Large intestine (tissue), 3 donors: ENCODE data around the gene TTLL6. TPM values are rescaled to one million over a fixed set of nuclear protein-coding genes. Genes with fewer than 3 reads are reported as not detected.
"Not testable (repeated sequence)": the region's sequence is repeated elsewhere in the genome, so short reads cannot be mapped to it uniquely, and the experiment has no call there.

Experiments
- DNase-seq, 2 donors: peaks; one replicate each; pipeline versions ENCODE4 v3.0.0 to v3.0.0-alpha.2; 2013
- H3K27ac ChIP-seq: one replicate; pipeline ENCODE4 v1.5.1; 2013; ENCODE audit warnings: low read length
- H3K27me3 ChIP-seq: 2 replicates; pipeline ENCODE4 v1.6.1; 2013; ENCODE audit warnings: low read length; ENCODE audit not compliant: control insufficient read depth, insufficient read depth
- H3K36me3 ChIP-seq: 2 replicates; pipeline ENCODE4 v1.6.1; 2013; ENCODE audit warnings: low read length; ENCODE audit not compliant: control insufficient read depth, insufficient read depth
- H3K4me1 ChIP-seq: one replicate; pipeline ENCODE4 v1.6.1; 2013; ENCODE audit warnings: low read length; ENCODE audit not compliant: control insufficient read depth, insufficient read depth
- H3K4me3 ChIP-seq: one replicate; pipeline ENCODE4 v1.5.1; 2013; ENCODE audit warnings: low read length
- H3K9me3 ChIP-seq: one replicate; pipeline ENCODE4 v1.6.1; 2013; ENCODE audit warnings: mild to moderate bottlenecking, low read depth, low read length, moderate library complexity; ENCODE audit not compliant: control insufficient read depth
- WGBS: methylation state at CpG from one replicate; pipeline ENCODE4 v1.1.5; 2013; ENCODE audit warnings: low lambda C conversion rate; ENCODE audit not compliant: insufficient coverage; 5-methylcytosine and 5-hydroxymethylcytosine counted together
- polyA plus RNA-seq: library from polyadenylated mRNA; unstranded; fragments of 120-200 nt; gene quantifications from one replicate; pipeline ENCODE4 v1.2.1, GENCODE V29; 2013

TTLL6 gene
- polyA plus RNA-seq, 1 donor = 3.1 TPM

- Histone ChIP-seq H3K4me1 (peaks cover 23% of the 10 kb centered on the region), H3K27me3 (no peaks in the 10 kb centered on the region), H3K36me3 (peaks cover 31% of the 10 kb centered on the region), H3K27ac (peak overlapping the region; percentile 16), H3K4me3 (no peak overlapping the region), H3K9me3 (no peaks in the 10 kb centered on the region)
- WGBS = 63% methylated on average over 2 of the region's 3 CpGs
- no peak for DNase-seq
These were observed 23.4 kb upstream of the TTLL6 start for GRCh38 chr17:48840441-48840840.

DNA sequence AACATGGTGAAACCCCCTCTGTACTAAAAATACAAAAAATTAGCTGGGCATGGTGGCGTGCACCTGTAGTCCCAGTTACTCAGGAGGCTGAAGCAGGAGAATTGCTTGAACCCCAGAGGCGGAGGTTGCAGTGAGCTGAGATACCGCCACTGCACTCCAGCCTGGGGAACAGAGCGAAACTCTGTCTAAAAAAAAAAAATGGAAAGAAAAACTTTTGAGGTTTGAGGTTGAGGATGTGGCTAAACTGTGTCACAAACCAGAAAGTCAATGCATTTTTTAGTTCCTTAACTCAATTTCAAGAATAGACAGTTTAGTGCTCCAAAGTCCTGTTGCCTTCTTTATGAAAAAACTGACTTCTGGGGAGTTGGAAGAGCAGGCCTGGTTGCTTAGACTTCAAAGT is 20.4 kb upstream of the TTLL6 start:
- peak overlapping the region; percentile 2 for H3K27ac ChIP-seq
- H3K4me3 ChIP-seq = not testable (repeated sequence)
- no CpG with 5 or more reads among the region's 4 CpGs for WGBS

GRCh38 chr17:48835971-48836370 is 18.9 kb upstream of the TTLL6 start:
- Histone ChIP-seq H3K27me3 (no peaks in the 10 kb centered on the region), H3K4me3 (no peak overlapping the region), H3K27ac (no peak overlapping the region), H3K9me3 (no peaks in the 10 kb centered on the region), H3K36me3 (peaks cover 8% of the 10 kb centered on the region), H3K4me1 (peaks cover 30% of the 10 kb centered on the region)
- WGBS = no CpG with 5 or more reads among the region's 2 CpGs
- no peak for DNase-seq

More for the DNA sequence above, 20.4 kb upstream of the TTLL6 start:
- H3K27me3 ChIP-seq, DNase-seq, H3K9me3 ChIP-seq: not testable (repeated sequence)
- H3K4me1 ChIP-seq = peaks cover 29% of the 10 kb centered on the region
- peaks cover 13% of the 10 kb centered on the region for H3K36me3 ChIP-seq

DNA sequence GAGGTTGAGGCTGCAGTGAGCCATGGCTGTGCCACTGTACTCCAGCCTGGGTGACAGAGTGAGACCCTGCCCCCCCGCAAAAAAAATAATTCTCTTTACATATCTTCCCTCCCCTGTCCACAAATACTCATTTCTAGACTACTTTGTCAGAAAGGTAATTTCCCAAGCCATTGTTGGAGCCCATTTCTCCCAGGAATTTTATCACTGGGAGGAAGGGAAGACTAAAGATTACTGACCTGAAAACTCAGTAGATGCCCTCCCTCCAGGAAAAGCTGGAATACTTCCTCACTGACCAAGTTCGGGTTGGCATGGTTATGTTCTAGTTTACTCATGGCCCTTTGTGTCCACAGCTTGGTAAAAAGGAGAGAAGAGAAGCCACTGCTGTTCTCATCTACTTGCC is 17.9 kb upstream of the TTLL6 start:
- WGBS = no CpG with 5 or more reads among the region's 2 CpGs

GRCh38 chr17:48831549-48831883 is 14.5 kb upstream of the TTLL6 start:
- H3K4me1 ChIP-seq = peaks cover 16% of the 10 kb centered on the region

More for the DNA sequence above, 17.9 kb upstream of the TTLL6 start:
- DNase-seq = no peak
- Histone ChIP-seq H3K27ac (no peak overlapping the region), H3K27me3 (no peaks in the 10 kb centered on the region), H3K4me1 (peaks cover 30% of the 10 kb centered on the region), H3K36me3 (peaks cover 7% of the 10 kb centered on the region), H3K4me3 (no peak overlapping the region), H3K9me3 (no peaks in the 10 kb centered on the region)

DNA sequence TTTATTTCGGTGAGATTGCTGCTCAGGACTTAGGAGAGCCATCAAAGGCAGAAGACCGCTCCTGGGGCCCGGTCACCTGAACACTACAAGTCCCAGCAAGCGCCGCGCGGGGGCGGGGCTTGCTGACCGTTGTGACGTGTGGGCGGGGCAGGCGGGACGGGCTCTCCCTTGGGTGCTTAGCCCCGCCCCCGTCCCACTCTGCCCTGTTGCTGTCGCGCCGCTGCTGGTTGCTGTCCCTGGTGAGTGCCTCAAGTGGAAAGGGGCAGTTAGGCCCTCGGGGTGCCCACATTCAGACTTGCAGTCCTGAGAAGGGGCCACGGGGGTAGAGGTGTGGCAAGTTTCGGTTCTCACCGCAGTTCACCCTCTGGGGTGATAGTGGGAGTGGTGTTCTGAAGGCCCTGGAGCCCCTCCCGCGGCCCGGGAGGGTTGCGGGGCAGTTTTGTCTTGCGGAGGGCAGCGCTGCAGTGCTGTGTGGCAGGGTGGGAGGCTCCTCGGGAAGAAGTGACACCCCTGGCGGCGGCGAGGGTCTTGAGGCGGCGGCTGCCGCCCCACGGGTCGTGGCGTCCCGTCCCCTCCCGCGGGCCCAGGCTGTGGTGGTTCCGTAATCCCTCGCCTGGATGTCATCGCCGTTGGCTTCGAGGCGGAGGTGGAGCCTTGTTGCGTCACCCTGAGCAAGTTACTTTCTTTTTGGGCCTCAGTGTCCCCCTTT is 14.0 kb upstream of the TTLL6 start, which contains the start of gene CALCOCO2:
CALCOCO2 (plus strand) TSS at position 196 of the 709 bp plus-strand sequence. CDS start 10,673 bp downstream, outside the sequence.
- Histone ChIP-seq H3K36me3 (no peaks in the 10 kb centered on the region), H3K27ac (peak within 1 kb of the TSS; percentile 93), H3K9me3 (no peaks in the 10 kb centered on the region), H3K4me3 (peak within 1 kb of the TSS; percentile 70), H3K27me3 (no peaks in the 10 kb centered on the region), H3K4me1 (peaks cover 16% of the 10 kb centered on the region)
- WGBS = no CpG with 5 or more reads among the region's 48 CpGs
- peak; percentile 94 to 96 for DNase-seq

More at GRCh38 chr17:48831549-48831883, 14.5 kb upstream of the TTLL6 start:
- DNase-seq = no peak
- peaks cover 1% of the 10 kb centered on the region for H3K36me3 ChIP-seq
- WGBS = 0% methylated on average over 1 of the region's 8 CpGs
- peak overlapping the region; percentile 70 for H3K4me3 ChIP-seq
- H3K27ac ChIP-seq = peak overlapping the region; percentile 93
- H3K9me3 ChIP-seq = no peaks in the 10 kb centered on the region
- H3K27me3 ChIP-seq = no peaks in the 10 kb centered on the region

GRCh38 chr17:48825446-48826381 is 8.7 kb upstream of the TTLL6 start:
- peaks cover 3% of the 10 kb centered on the region for H3K4me1 ChIP-seq

GRCh38 chr17:48820936-48821335 is 3.9 kb upstream of the TTLL6 start:
- H3K36me3 ChIP-seq, H3K9me3 ChIP-seq, H3K4me3 ChIP-seq, H3K27ac ChIP-seq, DNase-seq: not testable (repeated sequence)
- peaks cover 10% of the 10 kb centered on the region for H3K4me1 ChIP-seq
- H3K27me3 ChIP-seq = peaks cover 12% of the 10 kb centered on the region
- WGBS = no CpG with 5 or more reads among the region's 6 CpGs

More at GRCh38 chr17:48825446-48826381, 8.7 kb upstream of the TTLL6 start:
- DNase-seq = no peak
- Histone ChIP-seq H3K9me3 (no peaks in the 10 kb centered on the region), H3K36me3 (no peaks in the 10 kb centered on the region), H3K4me3 (no peak overlapping the region), H3K27me3 (no peaks in the 10 kb centered on the region), H3K27ac (no peak overlapping the region)
- WGBS = 60% methylated on average over 2 of the region's 11 CpGs

DNA sequence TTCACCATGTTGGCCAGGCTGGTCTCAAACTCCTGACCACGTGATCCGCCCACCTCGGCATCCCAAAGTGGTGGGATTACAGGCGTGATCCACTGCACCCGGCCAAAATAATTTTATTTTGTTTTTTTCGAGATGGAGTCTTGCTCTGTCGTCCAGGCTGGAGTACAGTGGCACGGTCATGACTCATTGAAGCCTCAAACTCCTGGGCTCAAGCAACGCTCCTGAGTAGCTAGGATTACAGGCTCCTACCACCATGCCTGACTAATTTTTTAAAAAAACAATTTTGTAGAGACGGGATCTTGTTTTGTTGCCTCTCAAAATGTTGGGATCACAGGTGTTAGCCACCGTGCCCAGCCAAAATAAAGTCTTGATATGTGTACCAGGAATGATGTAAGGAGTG is 2.4 kb upstream of the TTLL6 start:
- WGBS = no CpG with 5 or more reads among the region's 11 CpGs
- DNase-seq = no peak
- H3K9me3 ChIP-seq = no peaks in the 10 kb centered on the region
- H3K4me3 ChIP-seq = no peak overlapping the region
- H3K4me1 ChIP-seq = peaks cover 10% of the 10 kb centered on the region
- H3K36me3 ChIP-seq = no peaks in the 10 kb centered on the region
- no peak overlapping the region for H3K27ac ChIP-seq
- peaks cover 12% of the 10 kb centered on the region for H3K27me3 ChIP-seq

DNA sequence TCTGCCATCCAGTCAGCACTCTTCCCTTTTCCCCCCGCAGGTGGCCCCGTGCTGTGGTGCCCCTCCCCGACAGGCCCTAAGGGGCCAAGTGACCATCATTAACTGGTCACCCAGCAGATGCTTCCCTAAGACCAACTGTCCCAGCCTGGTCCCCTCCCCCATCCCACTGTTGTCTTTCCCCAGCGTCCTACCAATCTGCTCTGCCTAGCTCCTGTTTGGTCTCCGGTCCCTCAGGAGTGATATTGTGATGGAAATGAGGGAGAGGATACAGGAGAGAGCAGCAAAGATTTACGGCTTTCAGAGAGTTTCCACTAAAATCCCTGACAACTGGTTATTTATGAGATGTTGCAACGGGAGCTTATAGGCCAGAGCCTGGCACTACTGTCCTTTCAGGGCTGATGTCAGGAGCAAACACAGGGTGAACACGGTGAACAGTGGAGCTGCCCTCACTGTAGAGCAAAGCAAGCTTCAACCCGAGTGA is 1.4 kb upstream of the TTLL6 start:
- no peak overlapping the region for H3K27ac ChIP-seq
- no CpG with 5 or more reads among the region's 9 CpGs for WGBS
- peaks cover 12% of the 10 kb centered on the region for H3K27me3 ChIP-seq

More for the DNA sequence above, 1.4 kb upstream of the TTLL6 start:
- no peaks in the 10 kb centered on the region for H3K36me3 ChIP-seq
- H3K9me3 ChIP-seq = no peaks in the 10 kb centered on the region
- DNase-seq = no peak
- H3K4me3 ChIP-seq = no peak overlapping the region
- peaks cover 10% of the 10 kb centered on the region for H3K4me1 ChIP-seq
